Liver (tissue), 9 donors: ENCODE data around the gene ZMAT5. TPM values are rescaled to one million over a fixed set of nuclear protein-coding genes. Genes with fewer than 3 reads are reported as not detected.

Source experiments
- DNase-seq: peaks from one replicate; pipeline ENCODE4 v3.0.0-alpha.2; 2017; ENCODE audit warnings: low spot score
- H3K27ac ChIP-seq, 2 donors: one replicate each; pipeline ENCODE4 v1.7.0; 2013; ENCODE audit warnings: inconsistent platforms in 2 of 2, low read length in 2 of 2, control low read depth in 1 of 2, low read depth in 1 of 2, mild to moderate bottlenecking in 1 of 2
- H3K27me3 ChIP-seq, 4 donors: one replicate each; pipeline versions ENCODE4 v1.6.1 to v1.7.0; 2013; ENCODE audit warnings: low read length in 3 of 4, inconsistent platforms in 1 of 4, mild to moderate bottlenecking in 1 of 4, moderate library complexity in 1 of 4; ENCODE audit not compliant: control insufficient read depth in 4 of 4, insufficient read depth in 4 of 4
- H3K36me3 ChIP-seq, 4 donors: one replicate each; pipeline versions ENCODE4 v1.6.1 to v1.7.0; 2013; ENCODE audit warnings: low read length in 3 of 4, mild to moderate bottlenecking in 3 of 4, low read depth in 1 of 4, moderate library complexity in 1 of 4; ENCODE audit not compliant: control insufficient read depth in 4 of 4, insufficient read depth in 3 of 4
- H3K4me1 ChIP-seq, 4 donors: one replicate each; pipeline versions ENCODE4 v1.6.1 to v1.7.0; 2013; ENCODE audit warnings: low read length in 3 of 4, mild to moderate bottlenecking in 3 of 4, moderate library complexity in 1 of 4; ENCODE audit not compliant: control insufficient read depth in 4 of 4, insufficient read depth in 4 of 4
- H3K4me3 ChIP-seq, 3 donors: one replicate each; pipeline versions ENCODE4 v1.6.1 to v1.7.0; 2013; ENCODE audit warnings: low read length in 3 of 3, control low read depth in 1 of 3, low read depth in 1 of 3, mild to moderate bottlenecking in 1 of 3
- H3K9ac ChIP-seq, 2 donors: one replicate each; pipeline ENCODE4 v1.7.0; 2013; ENCODE audit warnings: low read length in 2 of 2, mild to moderate bottlenecking in 2 of 2, moderate library complexity in 2 of 2, control low read depth in 1 of 2, low read depth in 1 of 2
- H3K9me3 ChIP-seq, 4 donors: one replicate each; pipeline versions ENCODE4 v1.6.1 to v1.7.0; 2013; ENCODE audit warnings: low read length in 3 of 4; ENCODE audit not compliant: control insufficient read depth in 4 of 4
- EGR1 ChIP-seq, 2 donors: IDR thresholded peaks; 2 replicates each; pipeline ENCODE4 v1.6.1; 2016 to 2018; ENCODE audit warnings: antibody characterized with exemption in 2 of 2, low read depth in 2 of 2
- FOXA1 ChIP-seq: IDR thresholded peaks from 2 replicates; pipeline ENCODE4 v1.6.1; 2016; ENCODE audit warnings: antibody characterized with exemption
- FOXA2 ChIP-seq: IDR thresholded peaks from 2 replicates; pipeline ENCODE4 v1.6.1; 2016; ENCODE audit warnings: antibody characterized with exemption
- GABPA ChIP-seq, 2 donors: IDR thresholded peaks in 1 of 2; conservative IDR thresholded peaks in 1 of 2; 2 replicates each; pipeline ENCODE4 v1.6.1; 2016; ENCODE audit warnings: antibody characterized with exemption in 2 of 2, mild to moderate bottlenecking in 1 of 2, moderate library complexity in 1 of 2
- HNF4A ChIP-seq, 2 donors: conservative IDR thresholded peaks; 2 replicates each; pipeline ENCODE4 v1.6.1; 2016; ENCODE audit warnings: antibody characterized with exemption in 2 of 2, mild to moderate bottlenecking in 2 of 2
- HNF4G ChIP-seq: IDR thresholded peaks from 2 replicates; pipeline ENCODE4 v1.6.1; 2016; ENCODE audit warnings: antibody characterized with exemption
- JUND ChIP-seq, 2 donors: IDR thresholded peaks; 2 replicates each; pipeline ENCODE4 v1.6.1; 2016; ENCODE audit warnings: antibody characterized with exemption in 2 of 2
- NR2F2 ChIP-seq: IDR thresholded peaks from 2 replicates; pipeline ENCODE4 v1.6.1; 2016; ENCODE audit warnings: antibody characterized with exemption
- RAD21 ChIP-seq, 2 donors: IDR thresholded peaks; 2 replicates each; pipeline ENCODE4 v1.6.1; 2016; ENCODE audit warnings: antibody characterized with exemption in 2 of 2, mild to moderate bottlenecking in 2 of 2
- RXRA ChIP-seq, 2 donors: IDR thresholded peaks; 2 replicates each; pipeline ENCODE4 v1.6.1; 2017 to 2018; ENCODE audit warnings: antibody characterized with exemption in 2 of 2, mild to moderate bottlenecking in 1 of 2
- SP1 ChIP-seq: IDR thresholded peaks from 2 replicates; pipeline ENCODE4 v1.6.1; 2018; ENCODE audit warnings: antibody characterized with exemption, mild to moderate bottlenecking
- TAF1 ChIP-seq: conservative IDR thresholded peaks from 2 replicates; pipeline ENCODE4 v1.6.1; 2016; ENCODE audit warnings: antibody characterized with exemption, mild to moderate bottlenecking
- YY1 ChIP-seq: IDR thresholded peaks from 2 replicates; pipeline ENCODE4 v1.6.1; 2016; ENCODE audit warnings: antibody characterized with exemption, mild to moderate bottlenecking
- WGBS: extraction: QIAGEN DNeasy Blood & Tissue Kit; methylation state at CpG from one replicate; pipeline ENCODE4 v1.1.7; 2013; 5-methylcytosine and 5-hydroxymethylcytosine counted together
- polyA plus RNA-seq, 2 donors: library from polyadenylated mRNA; stranded (reverse) in 1 of 2; unstranded in 1 of 2; fragments of 200-250 nt in 1 of 2; fragments of >200 nt in 1 of 2; fragmentation: Nextera tagmentation in 1 of 2; extraction: Ambion mirVana in 1 of 2; gene quantifications; one replicate each; pipeline versions ENCODE4 v1.2.1 to v1.2.3, GENCODE V29; 2013 to 2015
- total RNA-seq, 2 donors: library from RNA; depleted of rRNA; stranded (reverse); fragments of >200 nt; gene quantifications; one replicate each; pipeline ENCODE4 v1.2.3, GENCODE V29; 2014
- TF ChIP-seq, protein P1 (sequence below): IDR thresholded peaks from 2 replicates; pipeline ENCODE4 v1.6.1; 2016; ENCODE audit warnings: antibody characterized with exemption
- TF ChIP-seq, protein P2 (sequence below): IDR thresholded peaks from 2 replicates; pipeline ENCODE4 v1.6.1; 2016; ENCODE audit warnings: antibody characterized with exemption
- TF ChIP-seq, protein P3 (sequence below): IDR thresholded peaks from 2 replicates; pipeline ENCODE4 v1.6.1; 2016; ENCODE audit warnings: antibody characterized with exemption
- TF ChIP-seq, protein P4 (sequence below): fragments of 150-350 bp; IDR thresholded peaks from 2 replicates; pipeline ENCODE4 v1.5.1; 2017; ENCODE audit warnings: improper control_type of control experiment, low read depth, low read length; ENCODE audit not compliant: missing input control
- TF ChIP-seq, protein P5 (sequence below): IDR thresholded peaks from 2 replicates; pipeline ENCODE4 v1.6.1; 2016; ENCODE audit warnings: antibody characterized with exemption, mild to moderate bottlenecking
- donor health status: healthy.
- donor health status: healthy.
- donor health status: healthy.
- donor health status: healthy.
- donor health status: healthy.

Gene ZMAT5
- total and polyA plus RNA-seq, 4 donors: 9.2 to 18.8 (median 13.5) TPM

DNA sequence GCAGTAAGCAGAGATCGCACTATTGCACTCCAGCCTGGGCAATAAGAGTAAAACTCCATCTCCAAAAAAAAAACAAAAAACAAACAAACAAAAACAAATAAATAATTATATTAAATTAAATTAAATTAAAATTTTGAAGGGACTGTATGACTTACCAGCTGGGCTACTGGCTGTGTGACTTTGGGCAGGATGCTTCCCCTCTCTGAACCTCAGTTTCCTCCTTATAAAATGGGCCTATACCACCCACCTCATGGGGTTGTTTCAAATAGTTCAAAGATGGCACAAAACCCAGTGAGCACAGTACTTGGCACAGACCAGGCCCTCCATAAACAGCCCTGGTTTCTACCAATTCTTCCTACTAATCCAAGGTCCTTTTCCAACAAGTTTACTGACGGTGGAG lies 36.4 kb upstream of the ZMAT5 start:
- no peaks in the 10 kb centered on the region for H3K27me3 ChIP-seq
- H3K9ac ChIP-seq: no peak overlapping the region
- TF ChIP-seq JUND (IDR thresholded peaks at IDR 0.05) (no peak), FOXA2 (no peak), GABPA (IDR thresholded peaks at IDR 0.05 in 1 of 2, conservative IDR thresholded peaks at IDR 0.05 in 1 of 2) (no peak), NR2F2 (no peak), RAD21 (IDR thresholded peaks at IDR 0.05) (no peak), EGR1 (IDR thresholded peaks at IDR 0.05; ENCODE audit: low read depth in 2 of 2) (no peak), HNF4G (no peak), SP1 (no peak), FOXA1 (no peak), TAF1 (no peak), HNF4A (conservative IDR thresholded peaks at IDR 0.05) (no peak)
- TF ChIP-seq, protein P1, sequence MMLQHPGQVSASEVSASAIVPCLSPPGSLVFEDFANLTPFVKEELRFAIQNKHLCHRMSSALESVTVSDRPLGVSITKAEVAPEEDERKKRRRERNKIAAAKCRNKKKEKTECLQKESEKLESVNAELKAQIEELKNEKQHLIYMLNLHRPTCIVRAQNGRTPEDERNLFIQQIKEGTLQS: no peak
- TF ChIP-seq, protein P2, sequence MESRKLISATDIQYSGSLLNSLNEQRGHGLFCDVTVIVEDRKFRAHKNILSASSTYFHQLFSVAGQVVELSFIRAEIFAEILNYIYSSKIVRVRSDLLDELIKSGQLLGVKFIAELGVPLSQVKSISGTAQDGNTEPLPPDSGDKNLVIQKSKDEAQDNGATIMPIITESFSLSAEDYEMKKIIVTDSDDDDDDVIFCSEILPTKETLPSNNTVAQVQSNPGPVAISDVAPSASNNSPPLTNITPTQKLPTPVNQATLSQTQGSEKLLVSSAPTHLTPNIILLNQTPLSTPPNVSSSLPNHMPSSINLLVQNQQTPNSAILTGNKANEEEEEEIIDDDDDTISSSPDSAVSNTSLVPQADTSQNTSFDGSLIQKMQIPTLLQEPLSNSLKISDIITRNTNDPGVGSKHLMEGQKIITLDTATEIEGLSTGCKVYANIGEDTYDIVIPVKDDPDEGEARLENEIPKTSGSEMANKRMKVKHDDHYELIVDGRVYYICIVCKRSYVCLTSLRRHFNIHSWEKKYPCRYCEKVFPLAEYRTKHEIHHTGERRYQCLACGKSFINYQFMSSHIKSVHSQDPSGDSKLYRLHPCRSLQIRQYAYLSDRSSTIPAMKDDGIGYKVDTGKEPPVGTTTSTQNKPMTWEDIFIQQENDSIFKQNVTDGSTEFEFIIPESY: no peak
- TF ChIP-seq, protein P3, sequence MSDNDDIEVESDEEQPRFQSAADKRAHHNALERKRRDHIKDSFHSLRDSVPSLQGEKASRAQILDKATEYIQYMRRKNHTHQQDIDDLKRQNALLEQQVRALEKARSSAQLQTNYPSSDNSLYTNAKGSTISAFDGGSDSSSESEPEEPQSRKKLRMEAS: no peak
- TF ChIP-seq, protein P4, sequence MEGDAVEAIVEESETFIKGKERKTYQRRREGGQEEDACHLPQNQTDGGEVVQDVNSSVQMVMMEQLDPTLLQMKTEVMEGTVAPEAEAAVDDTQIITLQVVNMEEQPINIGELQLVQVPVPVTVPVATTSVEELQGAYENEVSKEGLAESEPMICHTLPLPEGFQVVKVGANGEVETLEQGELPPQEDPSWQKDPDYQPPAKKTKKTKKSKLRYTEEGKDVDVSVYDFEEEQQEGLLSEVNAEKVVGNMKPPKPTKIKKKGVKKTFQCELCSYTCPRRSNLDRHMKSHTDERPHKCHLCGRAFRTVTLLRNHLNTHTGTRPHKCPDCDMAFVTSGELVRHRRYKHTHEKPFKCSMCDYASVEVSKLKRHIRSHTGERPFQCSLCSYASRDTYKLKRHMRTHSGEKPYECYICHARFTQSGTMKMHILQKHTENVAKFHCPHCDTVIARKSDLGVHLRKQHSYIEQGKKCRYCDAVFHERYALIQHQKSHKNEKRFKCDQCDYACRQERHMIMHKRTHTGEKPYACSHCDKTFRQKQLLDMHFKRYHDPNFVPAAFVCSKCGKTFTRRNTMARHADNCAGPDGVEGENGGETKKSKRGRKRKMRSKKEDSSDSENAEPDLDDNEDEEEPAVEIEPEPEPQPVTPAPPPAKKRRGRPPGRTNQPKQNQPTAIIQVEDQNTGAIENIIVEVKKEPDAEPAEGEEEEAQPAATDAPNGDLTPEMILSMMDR: no peak
- over 99% methylated on average over 2 of the region's 2 CpGs for WGBS
- H3K9me3 ChIP-seq: no peaks in the 10 kb centered on the region
- no peak for DNase-seq
- H3K27ac ChIP-seq: no peak overlapping the region
- peaks cover 7 to 22% (median 17%) of the 10 kb centered on the region in 4 donors for H3K4me1 ChIP-seq
- no peak overlapping the region for H3K4me3 ChIP-seq
- peaks cover 19 to 62% (median 48%) of the 10 kb centered on the region in 4 donors for H3K36me3 ChIP-seq

DNA sequence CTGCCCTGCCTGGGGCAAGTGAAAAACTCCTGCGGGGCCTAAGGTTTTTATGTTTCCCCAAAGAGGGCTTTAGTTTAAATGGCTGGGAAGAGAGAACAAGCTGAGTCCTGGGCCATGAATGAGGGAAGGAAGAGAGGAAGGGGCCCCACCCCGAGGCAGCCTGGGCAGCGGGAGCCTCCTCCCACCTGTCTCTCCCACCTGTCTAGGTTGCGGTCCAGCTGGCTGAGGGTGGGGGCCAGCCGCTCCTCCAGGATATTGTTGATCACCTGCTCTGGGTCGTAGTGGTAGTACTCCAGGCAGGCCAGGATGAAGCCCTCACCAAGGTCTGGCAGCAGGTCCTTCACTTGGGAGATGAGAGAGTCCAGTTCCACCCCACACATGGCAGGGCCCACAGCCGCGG lies 35.0 kb upstream of the ZMAT5 start:
- WGBS: 94% methylated on average over 8 of the region's 8 CpGs
- Histone ChIP-seq H3K9me3 (no peaks in the 10 kb centered on the region), H3K4me3 (no peak overlapping the region), H3K27me3 (no peaks in the 10 kb centered on the region), H3K4me1 (peaks cover 9 to 31% (median 20%) of the 10 kb centered on the region in 4 donors), H3K36me3 (peaks cover 18 to 51% (median 42%) of the 10 kb centered on the region in 4 donors), H3K9ac (no peak overlapping the region), H3K27ac (no peak overlapping the region)
- DNase-seq: no peak
- TF ChIP-seq, protein P5, sequence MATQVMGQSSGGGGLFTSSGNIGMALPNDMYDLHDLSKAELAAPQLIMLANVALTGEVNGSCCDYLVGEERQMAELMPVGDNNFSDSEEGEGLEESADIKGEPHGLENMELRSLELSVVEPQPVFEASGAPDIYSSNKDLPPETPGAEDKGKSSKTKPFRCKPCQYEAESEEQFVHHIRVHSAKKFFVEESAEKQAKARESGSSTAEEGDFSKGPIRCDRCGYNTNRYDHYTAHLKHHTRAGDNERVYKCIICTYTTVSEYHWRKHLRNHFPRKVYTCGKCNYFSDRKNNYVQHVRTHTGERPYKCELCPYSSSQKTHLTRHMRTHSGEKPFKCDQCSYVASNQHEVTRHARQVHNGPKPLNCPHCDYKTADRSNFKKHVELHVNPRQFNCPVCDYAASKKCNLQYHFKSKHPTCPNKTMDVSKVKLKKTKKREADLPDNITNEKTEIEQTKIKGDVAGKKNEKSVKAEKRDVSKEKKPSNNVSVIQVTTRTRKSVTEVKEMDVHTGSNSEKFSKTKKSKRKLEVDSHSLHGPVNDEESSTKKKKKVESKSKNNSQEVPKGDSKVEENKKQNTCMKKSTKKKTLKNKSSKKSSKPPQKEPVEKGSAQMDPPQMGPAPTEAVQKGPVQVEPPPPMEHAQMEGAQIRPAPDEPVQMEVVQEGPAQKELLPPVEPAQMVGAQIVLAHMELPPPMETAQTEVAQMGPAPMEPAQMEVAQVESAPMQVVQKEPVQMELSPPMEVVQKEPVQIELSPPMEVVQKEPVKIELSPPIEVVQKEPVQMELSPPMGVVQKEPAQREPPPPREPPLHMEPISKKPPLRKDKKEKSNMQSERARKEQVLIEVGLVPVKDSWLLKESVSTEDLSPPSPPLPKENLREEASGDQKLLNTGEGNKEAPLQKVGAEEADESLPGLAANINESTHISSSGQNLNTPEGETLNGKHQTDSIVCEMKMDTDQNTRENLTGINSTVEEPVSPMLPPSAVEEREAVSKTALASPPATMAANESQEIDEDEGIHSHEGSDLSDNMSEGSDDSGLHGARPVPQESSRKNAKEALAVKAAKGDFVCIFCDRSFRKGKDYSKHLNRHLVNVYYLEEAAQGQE: no peak
- TF ChIP-seq FOXA1 (no peak), NR2F2 (no peak), EGR1 (IDR thresholded peaks at IDR 0.05; ENCODE audit: low read depth in 2 of 2) (no peak), RAD21 (IDR thresholded peaks at IDR 0.05) (no peak), TAF1 (no peak), JUND (IDR thresholded peaks at IDR 0.05) (no peak), HNF4A (conservative IDR thresholded peaks at IDR 0.05) (no peak), FOXA2 (no peak), RXRA (IDR thresholded peaks at IDR 0.05) (no peak), SP1 (no peak), HNF4G (no peak), YY1 (no peak)
- TF ChIP-seq, protein P3: no peak
- TF ChIP-seq, protein P1: no peak
- TF ChIP-seq, protein P4: no peak
- TF ChIP-seq, protein P2: no peak
